Measurements from ENCODE around the gene VN1R2.

DNA sequence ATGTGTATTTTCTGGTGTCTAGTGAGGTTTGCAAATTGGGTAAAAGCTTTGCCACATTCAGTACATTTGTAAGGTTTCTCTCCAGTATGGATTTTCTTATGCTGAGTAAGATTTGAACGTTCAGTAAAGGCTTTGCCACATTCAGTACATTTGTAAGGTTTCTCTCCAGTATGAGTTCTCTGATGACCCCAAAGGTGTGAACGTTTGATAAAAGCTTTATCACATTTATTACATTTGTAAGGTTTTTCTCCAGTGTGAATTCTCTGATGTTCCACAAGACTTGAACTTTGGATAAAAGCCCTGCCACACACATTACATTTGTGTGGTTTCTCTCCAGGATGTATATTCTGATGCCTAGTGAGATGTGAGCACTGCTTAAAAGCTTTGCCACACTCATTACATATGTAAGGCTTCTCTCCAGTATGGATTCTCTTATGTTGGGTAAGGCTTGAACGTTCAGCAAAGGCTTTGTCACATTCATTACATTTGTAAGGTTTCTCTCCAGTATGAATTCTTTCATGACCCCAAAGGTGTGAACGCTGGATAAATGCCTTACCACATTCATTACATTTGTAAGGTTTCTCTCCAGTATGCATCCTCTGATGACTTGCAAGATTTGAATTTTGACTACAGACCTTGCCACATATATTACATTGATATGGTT lies 20.8 kb upstream of the VN1R2 start:
- TF ChIP-seq, protein P1, sequence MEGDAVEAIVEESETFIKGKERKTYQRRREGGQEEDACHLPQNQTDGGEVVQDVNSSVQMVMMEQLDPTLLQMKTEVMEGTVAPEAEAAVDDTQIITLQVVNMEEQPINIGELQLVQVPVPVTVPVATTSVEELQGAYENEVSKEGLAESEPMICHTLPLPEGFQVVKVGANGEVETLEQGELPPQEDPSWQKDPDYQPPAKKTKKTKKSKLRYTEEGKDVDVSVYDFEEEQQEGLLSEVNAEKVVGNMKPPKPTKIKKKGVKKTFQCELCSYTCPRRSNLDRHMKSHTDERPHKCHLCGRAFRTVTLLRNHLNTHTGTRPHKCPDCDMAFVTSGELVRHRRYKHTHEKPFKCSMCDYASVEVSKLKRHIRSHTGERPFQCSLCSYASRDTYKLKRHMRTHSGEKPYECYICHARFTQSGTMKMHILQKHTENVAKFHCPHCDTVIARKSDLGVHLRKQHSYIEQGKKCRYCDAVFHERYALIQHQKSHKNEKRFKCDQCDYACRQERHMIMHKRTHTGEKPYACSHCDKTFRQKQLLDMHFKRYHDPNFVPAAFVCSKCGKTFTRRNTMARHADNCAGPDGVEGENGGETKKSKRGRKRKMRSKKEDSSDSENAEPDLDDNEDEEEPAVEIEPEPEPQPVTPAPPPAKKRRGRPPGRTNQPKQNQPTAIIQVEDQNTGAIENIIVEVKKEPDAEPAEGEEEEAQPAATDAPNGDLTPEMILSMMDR (IDR thresholded peaks at IDR 0.05) = no peak
- TF ChIP-seq POLR2A (IDR thresholded peaks at IDR 0.05) = no peak

All from esophagus squamous epithelium (tissue), 4 donors.